Measurements from ENCODE around the gene WDR18. TPM values are rescaled to one million over a fixed set of nuclear protein-coding genes. Genes with fewer than 3 reads are reported as not detected.

WDR18 gene
- total RNA-seq, 1 experiment from 2014 or later, result 94.7 TPM

- no peak for TF ChIP-seq CTCF (conservative IDR thresholded peaks at IDR 0.05)
- no peak overlapping the region for H3T11ph ChIP-seq (ENCODE audit: low read length)
- no peak for DNase-seq
- H3K18ac ChIP-seq (ENCODE audit: insufficient read length, low read depth, low read length), result no peak overlapping the region
- H2AK5ac ChIP-seq (ENCODE audit: insufficient read length, low read length), result no peak overlapping the region
- H3K4me1 ChIP-seq (ENCODE audit: insufficient read depth, low read length), result no peaks in the 10 kb centered on the region
- no peaks in the 10 kb centered on the region for H3K9me3 ChIP-seq (ENCODE audit: control insufficient read depth, low read depth, low read length)
- H3K27me3 ChIP-seq (ENCODE audit: insufficient read depth, low read length), result peaks cover 9% of the 10 kb centered on the region
- H3K79me2 ChIP-seq (ENCODE audit: insufficient read depth, low read length), result 0 out of 2 replicates have a peak, but pooled peaks cover 2% of the 10 kb centered on the region
- no peak overlapping the region for H3K4me2 ChIP-seq (ENCODE audit: insufficient read depth, insufficient read length, low read length)
- no CpG with 5 or more reads among the region's 32 CpGs for WGBS (ENCODE audit: extremely low coverage, insufficient read length, low lambda C conversion rate)
- H2AFZ ChIP-seq (ENCODE audit: low read length), result no peak overlapping the region
- peaks cover 22% of the 10 kb centered on the region for H3K27me3 Mint-ChIP-seq (ENCODE audit: low read depth)
- no peak overlapping the region for H3K9ac ChIP-seq (ENCODE audit: extremely low read depth, insufficient read length, low read length)
- H2BK15ac ChIP-seq (ENCODE audit: low read depth, low read length), result no peak overlapping the region
- H4K8ac ChIP-seq (replicated peaks; ENCODE audit: insufficient read length, low read depth, low read length), result no peak overlapping the region
- H3K27ac Mint-ChIP-seq, result no peak overlapping the region; a peak in 1 of 7 replicates
- H2BK20ac ChIP-seq (ENCODE audit: low read depth, low read length, poor library complexity, severe bottlenecking), result no peak overlapping the region
- H2BK12ac ChIP-seq (ENCODE audit: insufficient read length, low read depth, low read length), result no peak overlapping the region
- peak overlapping the region in 1 of 2 experiments; percentile 25; a peak in 1 of 5 replicates for H3K4me3 Mint-ChIP-seq
- no peak overlapping the region for H4K5ac ChIP-seq (ENCODE audit: insufficient read length, low read depth, low read length)
- H4K20me1 ChIP-seq (ENCODE audit: control insufficient read depth, insufficient read depth, insufficient read length), result no peaks in the 10 kb centered on the region
- no peak overlapping the region for H2BK5ac ChIP-seq (ENCODE audit: insufficient read length, low read length)
- H3K23me2 ChIP-seq (ENCODE audit: insufficient read length, low read depth, low read length, poor library complexity, severe bottlenecking), result peaks cover 10% of the 10 kb centered on the region
- no peaks in the 10 kb centered on the region for H3K79me1 ChIP-seq (ENCODE audit: insufficient read depth, low read depth, low read length, poor library complexity, severe bottlenecking)
- H3K4me1 Mint-ChIP-seq, result peaks cover 0 to 4% of the 10 kb centered on the region in 2 experiments; a peak in 2 of 4 replicates
- H3K36me3 Mint-ChIP-seq (ENCODE audit: insufficient read depth in 1 of 3, low read depth in 3 of 3), result peaks cover 0 to 15% (median 8%) of the 10 kb centered on the region in 3 experiments; a peak in 4 of 7 replicates
- H4K91ac ChIP-seq (ENCODE audit: insufficient read length, low read depth, low read length), result no peak overlapping the region
- no peak overlapping the region for H3K27ac ChIP-seq (ENCODE audit: insufficient read length, low read depth, low read length)
- H3K4ac ChIP-seq (ENCODE audit: low read depth, low read length), result no peak overlapping the region
- no peak overlapping the region for H3K23ac ChIP-seq (ENCODE audit: insufficient read length, low read depth, low read length)
- no peak overlapping the region for H2BK120ac ChIP-seq (ENCODE audit: low read depth, low read length, poor library complexity, severe bottlenecking)
- H3K14ac ChIP-seq (ENCODE audit: insufficient read depth, low read length), result no peak overlapping the region
- no peaks in the 10 kb centered on the region for H3K9me3 Mint-ChIP-seq
- no peak overlapping the region for H3K56ac ChIP-seq (ENCODE audit: insufficient read length, low read depth, low read length)
Observed at GRCh38 chr19:1004204-1004802, 20.2 kb downstream of the WDR18 start.

All from H9 (cell line).